Measurements from ENCODE around the gene AOC2. TPM values are rescaled to one million over a fixed set of nuclear protein-coding genes. Genes with fewer than 3 reads are reported as not detected.
A peak's percentile ranks its signal among the peaks of the same experiment; 100 is the strongest.

AOC2 gene
- total RNA-seq, 1 donor from 2014 or later, result 6.2 TPM

GRCh38 chr17:42891539-42892152 is 47.3 kb downstream of the AOC2 start:
- Mint-ChIP-seq H3K4me3 (ENCODE audit: unreplicated experiment) (no peak overlapping the region), H3K9me3 (ENCODE audit: unreplicated experiment) (no peaks in the 10 kb centered on the region), H3K27me3 (ENCODE audit: unreplicated experiment) (peaks cover 4% of the 10 kb centered on the region), H3K27ac (ENCODE audit: unreplicated experiment) (peak overlapping the region; percentile 75), H3K36me3 (ENCODE audit: low read depth, unreplicated experiment) (no peaks in the 10 kb centered on the region), H3K4me1 (ENCODE audit: unreplicated experiment) (peaks cover 42% of the 10 kb centered on the region)
- TF ChIP-seq, protein P1, sequence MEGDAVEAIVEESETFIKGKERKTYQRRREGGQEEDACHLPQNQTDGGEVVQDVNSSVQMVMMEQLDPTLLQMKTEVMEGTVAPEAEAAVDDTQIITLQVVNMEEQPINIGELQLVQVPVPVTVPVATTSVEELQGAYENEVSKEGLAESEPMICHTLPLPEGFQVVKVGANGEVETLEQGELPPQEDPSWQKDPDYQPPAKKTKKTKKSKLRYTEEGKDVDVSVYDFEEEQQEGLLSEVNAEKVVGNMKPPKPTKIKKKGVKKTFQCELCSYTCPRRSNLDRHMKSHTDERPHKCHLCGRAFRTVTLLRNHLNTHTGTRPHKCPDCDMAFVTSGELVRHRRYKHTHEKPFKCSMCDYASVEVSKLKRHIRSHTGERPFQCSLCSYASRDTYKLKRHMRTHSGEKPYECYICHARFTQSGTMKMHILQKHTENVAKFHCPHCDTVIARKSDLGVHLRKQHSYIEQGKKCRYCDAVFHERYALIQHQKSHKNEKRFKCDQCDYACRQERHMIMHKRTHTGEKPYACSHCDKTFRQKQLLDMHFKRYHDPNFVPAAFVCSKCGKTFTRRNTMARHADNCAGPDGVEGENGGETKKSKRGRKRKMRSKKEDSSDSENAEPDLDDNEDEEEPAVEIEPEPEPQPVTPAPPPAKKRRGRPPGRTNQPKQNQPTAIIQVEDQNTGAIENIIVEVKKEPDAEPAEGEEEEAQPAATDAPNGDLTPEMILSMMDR (IDR thresholded peaks at IDR 0.05; ENCODE audit: unreplicated experiment), result no peak
- no peak for DNase-seq (ENCODE audit: low spot score)

DNA sequence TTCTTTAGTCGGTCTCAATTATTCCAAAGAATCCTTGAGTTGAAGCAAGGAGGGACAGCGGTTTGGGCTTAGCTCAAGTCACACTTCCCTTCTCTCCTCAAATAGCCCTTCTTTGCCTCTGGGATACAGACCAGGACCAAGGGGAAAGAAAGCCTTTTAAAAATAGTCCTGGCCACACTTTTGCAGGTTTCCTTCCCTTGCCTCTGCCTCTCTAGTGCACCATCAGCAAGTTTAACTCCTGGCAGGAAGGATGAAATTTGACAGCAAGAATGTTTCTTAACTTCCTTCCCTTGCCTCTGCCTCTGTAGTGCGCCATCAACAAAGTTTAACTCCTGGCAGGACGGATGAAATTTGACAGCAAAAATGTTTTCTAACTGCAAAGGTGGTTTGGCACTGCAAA is 49.0 kb downstream of the AOC2 start:
- H3K4me1 Mint-ChIP-seq (ENCODE audit: unreplicated experiment), result peaks cover 39% of the 10 kb centered on the region
- DNase-seq (ENCODE audit: low spot score), result no peak
- no peaks in the 10 kb centered on the region for H3K9me3 Mint-ChIP-seq (ENCODE audit: unreplicated experiment)
- H3K27ac Mint-ChIP-seq (ENCODE audit: unreplicated experiment), result peak overlapping the region; percentile 75
- no peaks in the 10 kb centered on the region for H3K36me3 Mint-ChIP-seq (ENCODE audit: low read depth, unreplicated experiment)
- peaks cover 6% of the 10 kb centered on the region for H3K27me3 Mint-ChIP-seq (ENCODE audit: unreplicated experiment)
- H3K4me3 Mint-ChIP-seq (ENCODE audit: unreplicated experiment), result peak overlapping the region; percentile 14
- TF ChIP-seq, protein P1 (IDR thresholded peaks at IDR 0.05; ENCODE audit: unreplicated experiment), result no peak

DNA sequence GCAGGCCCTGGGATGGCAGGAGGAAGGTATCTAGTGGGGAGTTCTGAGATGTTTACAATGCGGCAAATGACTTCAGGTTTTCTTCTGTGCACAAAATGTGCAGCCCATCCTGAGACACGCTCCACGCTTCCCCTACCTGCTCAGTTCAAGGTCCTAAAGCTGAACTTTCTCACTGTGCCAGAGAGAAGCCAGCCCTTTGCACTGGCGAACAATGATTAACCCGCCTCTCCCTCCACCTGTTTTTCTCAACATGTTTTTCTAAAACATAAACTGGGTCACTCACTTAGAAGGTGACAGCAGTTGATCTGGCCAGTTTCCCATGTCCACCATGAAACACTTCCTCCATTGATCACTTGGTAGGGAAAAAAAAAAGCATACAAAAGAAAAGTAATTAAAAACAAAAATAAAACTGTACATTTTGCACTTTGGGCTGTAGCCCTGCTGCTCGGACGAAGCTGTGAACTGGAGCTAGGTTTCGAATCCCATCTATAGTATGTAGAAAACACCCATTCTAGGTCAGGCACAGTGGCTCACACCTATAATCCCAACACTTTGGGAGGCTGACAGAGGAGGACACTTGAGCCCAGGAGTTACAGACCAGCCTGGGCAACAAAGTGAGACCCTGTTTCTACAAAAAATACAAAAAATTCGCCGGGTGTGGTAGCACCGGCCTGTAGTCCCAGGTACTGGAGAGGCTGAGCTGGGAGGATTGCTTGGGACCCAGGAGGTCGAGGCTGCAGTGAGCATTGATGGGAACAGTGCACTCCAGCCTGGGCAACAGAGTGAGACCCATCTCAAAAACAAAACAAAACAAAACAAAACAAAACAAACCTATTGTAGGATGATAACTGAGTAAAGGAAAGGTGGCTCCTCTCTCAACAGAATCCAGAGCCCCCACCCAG is 50.2 kb downstream of the AOC2 start:
- no peak overlapping the region for H3K4me3 Mint-ChIP-seq (ENCODE audit: unreplicated experiment)
- peaks cover 6% of the 10 kb centered on the region for H3K27me3 Mint-ChIP-seq (ENCODE audit: unreplicated experiment)
- H3K4me1 Mint-ChIP-seq (ENCODE audit: unreplicated experiment), result peaks cover 35% of the 10 kb centered on the region
- H3K36me3 Mint-ChIP-seq (ENCODE audit: low read depth, unreplicated experiment), result no peaks in the 10 kb centered on the region
- no peak for DNase-seq (ENCODE audit: low spot score)
- TF ChIP-seq, protein P1 (IDR thresholded peaks at IDR 0.05; ENCODE audit: unreplicated experiment), result no peak
- no peaks in the 10 kb centered on the region for H3K9me3 Mint-ChIP-seq (ENCODE audit: unreplicated experiment)
- peak overlapping the region; percentile 79 for H3K27ac Mint-ChIP-seq (ENCODE audit: unreplicated experiment)

GRCh38 chr17:42895185-42895555 is 50.8 kb downstream of the AOC2 start:
- H3K27ac Mint-ChIP-seq (ENCODE audit: unreplicated experiment), result no peak overlapping the region
- H3K4me1 Mint-ChIP-seq (ENCODE audit: unreplicated experiment), result peaks cover 35% of the 10 kb centered on the region
- H3K27me3 Mint-ChIP-seq (ENCODE audit: unreplicated experiment), result peaks cover 6% of the 10 kb centered on the region
- no peaks in the 10 kb centered on the region for H3K9me3 Mint-ChIP-seq (ENCODE audit: unreplicated experiment)
- no peak for DNase-seq (ENCODE audit: low spot score)
- H3K36me3 Mint-ChIP-seq (ENCODE audit: low read depth, unreplicated experiment), result no peaks in the 10 kb centered on the region
- TF ChIP-seq, protein P1 (IDR thresholded peaks at IDR 0.05; ENCODE audit: unreplicated experiment), result no peak
- H3K4me3 Mint-ChIP-seq (ENCODE audit: unreplicated experiment), result no peak overlapping the region
